PC-3 (cell line): Measurements from ENCODE around the gene ALG9. TPM values are rescaled to one million over a fixed set of nuclear protein-coding genes. Genes with fewer than 3 reads are reported as not detected.

ENCODE experiments used
- ATAC-seq: fragments of 200-7000 bp; cut with Tn5 transposase; 2 replicates; pipeline ENCODE4 v1.9.1; 2020; ENCODE audit warnings: mild to moderate bottlenecking, moderate library complexity
- BruUV-seq: library from RNA; stranded (reverse); fragments of 400-500 nt; replicated peaks from 2 replicates; lab custom pipeline; 2021; lab: Mats Ljungman, UMichigan
- CTCF ChIA-PET: fragments of 300-600 bp; sonication (Branson Sonifier 250); formaldehyde crosslinking; loops from one replicate; lab custom pipeline; 2022; ENCODE audit warnings: antibody characterized with exemption; lab: Charles Lee
- POLR2A ChIA-PET: fragments of 300-600 bp; sonication (Branson Sonifier 250); formaldehyde crosslinking; loops from one replicate; lab custom pipeline; 2022; ENCODE audit warnings: antibody characterized with exemption; ENCODE audit not compliant: unreplicated experiment; lab: Charles Lee
- DNase-seq: peaks from one replicate; pipeline ENCODE4 v3.0.0-alpha.2; 2015
- H2AFZ ChIP-seq: fragments of 300-600 bp; sonication (generic); 2 replicates; pipeline ENCODE4 v1.6.0; 2016; ENCODE audit warnings: antibody characterized with exemption, low read length
- H3F3A ChIP-seq: fragments of 300-600 bp; sonication (generic); one replicate; pipeline ENCODE4 v1.6.0; 2017; ENCODE audit warnings: antibody characterized with exemption, low read length, control low read depth, mild to moderate bottlenecking; ENCODE audit not compliant: unreplicated experiment
- H3K27ac ChIP-seq: fragments of 300-600 bp; sonication (generic); 2 replicates; pipeline ENCODE4 v1.5.1; 2016; ENCODE audit warnings: mild to moderate bottlenecking, low read length
- H3K27me3 ChIP-seq: fragments of 300-600 bp; sonication (generic); 2 replicates; pipeline ENCODE4 v1.6.1; 2016; ENCODE audit warnings: low read length, mixed read lengths
- H3K36me3 ChIP-seq: fragments of 300-600 bp; sonication (generic); 2 replicates; pipeline ENCODE4 v1.6.1; 2016; ENCODE audit warnings: low read depth, mixed run types, low read length, mixed read lengths
- H3K4me1 ChIP-seq: fragments of 300-600 bp; sonication (generic); 2 replicates; pipeline ENCODE4 v1.5.1; 2016; ENCODE audit warnings: low read length; ENCODE audit not compliant: insufficient read depth
- H3K4me2 ChIP-seq: fragments of 300-600 bp; sonication (generic); 2 replicates; pipeline ENCODE4 v1.6.0; 2016; ENCODE audit warnings: low read length
- H3K4me3 ChIP-seq: fragments of 300-600 bp; sonication (generic); 2 replicates; pipeline ENCODE4 v1.5.1; 2016; ENCODE audit warnings: mild to moderate bottlenecking, low read length, mixed read lengths
- H3K79me2 ChIP-seq: fragments of 300-600 bp; sonication (generic); 2 replicates; pipeline ENCODE4 v1.6.1; 2017; ENCODE audit warnings: low read length, mixed read lengths
- H3K9ac ChIP-seq: fragments of 300-600 bp; sonication (generic); 2 replicates; pipeline ENCODE4 v1.6.0; 2016; ENCODE audit warnings: mild to moderate bottlenecking, low read length
- H3K9me2 ChIP-seq: fragments of 300-600 bp; sonication (generic); replicated peaks from 2 replicates; pipeline ENCODE4 v1.6.1; 2016; ENCODE audit warnings: mixed run types, low read length, mixed read lengths
- H3K9me3 ChIP-seq: fragments of 300-600 bp; sonication (generic); 2 replicates; pipeline ENCODE4 v1.6.1; 2016; ENCODE audit warnings: low read length, mixed read lengths
- H4K20me1 ChIP-seq: fragments of 300-600 bp; sonication (generic); 2 replicates; pipeline ENCODE4 v1.6.1; 2016; ENCODE audit warnings: low read length, mixed read lengths
- EZH2 ChIP-seq: fragments of 300-600 bp; sonication (generic); IDR thresholded peaks from one replicate; pipeline ENCODE4 v1.6.1; 2017; ENCODE audit warnings: antibody characterized with exemption, mild to moderate bottlenecking, low read length; ENCODE audit not compliant: unreplicated experiment
- EZH2phosphoT487 ChIP-seq: fragments of 300-600 bp; sonication (generic); IDR thresholded peaks from 2 replicates; pipeline ENCODE4 v1.6.1; 2018; ENCODE audit warnings: mild to moderate bottlenecking, antibody characterized with exemption, low read length, borderline replicate concordance
- intact Hi-C: fragments of 100-400 bp; cut with micrococcal nuclease; formaldehyde crosslinking; loops from 2 replicates; pipeline ENCODE4 v1.9.0; 2023
- total RNA-seq: library from RNA; depleted of rRNA; stranded (reverse); fragments of >200 nt; gene quantifications from 2 replicates; pipeline ENCODE4 v1.2.3, GENCODE V29; 2014
- TF ChIP-seq, protein P1 (sequence below): fragments of 300-600 bp; sonication (generic); conservative IDR thresholded peaks from 2 replicates; pipeline ENCODE4 v1.5.1; 2017; ENCODE audit warnings: antibody characterized with exemption, low read depth, mild to moderate bottlenecking, low read length

The ALG9 gene
- total RNA-seq, 1 experiment from 2014 or later = 34.3 TPM

DNA sequence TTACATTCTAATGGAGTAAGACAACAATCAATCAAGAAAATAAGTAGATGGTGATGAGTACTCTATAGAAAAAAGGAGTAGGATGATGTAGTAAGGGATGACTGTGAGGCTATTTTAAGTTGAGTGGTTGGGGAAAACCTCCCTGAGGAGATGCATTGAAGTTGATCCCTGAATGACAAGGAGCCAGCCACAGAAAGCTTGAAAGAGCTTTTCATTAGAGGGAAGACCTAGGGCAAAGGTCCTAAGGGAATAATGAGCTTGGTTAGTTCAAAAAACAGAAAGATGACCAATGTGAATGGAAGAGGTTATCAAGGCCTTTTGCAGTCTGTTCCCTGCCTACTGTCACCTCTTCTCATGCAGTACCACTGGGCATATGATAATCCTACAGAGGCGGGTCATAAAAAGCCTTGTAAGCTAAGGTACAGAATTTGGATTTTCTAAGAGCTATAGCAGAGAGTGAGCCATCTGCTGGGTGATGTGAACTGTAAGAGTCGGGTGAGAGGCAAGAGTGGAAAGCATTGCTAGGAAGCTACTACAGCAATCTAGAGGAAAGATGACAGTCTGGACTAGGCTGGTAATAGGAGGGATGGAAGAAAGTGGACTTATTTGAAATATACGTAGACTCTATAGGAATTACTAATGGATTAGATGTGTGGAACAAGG is 108.3 kb downstream of the ALG9 start:
- H3K4me1 ChIP-seq = peaks cover 18% of the 10 kb centered on the region
- H3K9me2 ChIP-seq = no peaks in the 10 kb centered on the region
- TF ChIP-seq, protein P1, sequence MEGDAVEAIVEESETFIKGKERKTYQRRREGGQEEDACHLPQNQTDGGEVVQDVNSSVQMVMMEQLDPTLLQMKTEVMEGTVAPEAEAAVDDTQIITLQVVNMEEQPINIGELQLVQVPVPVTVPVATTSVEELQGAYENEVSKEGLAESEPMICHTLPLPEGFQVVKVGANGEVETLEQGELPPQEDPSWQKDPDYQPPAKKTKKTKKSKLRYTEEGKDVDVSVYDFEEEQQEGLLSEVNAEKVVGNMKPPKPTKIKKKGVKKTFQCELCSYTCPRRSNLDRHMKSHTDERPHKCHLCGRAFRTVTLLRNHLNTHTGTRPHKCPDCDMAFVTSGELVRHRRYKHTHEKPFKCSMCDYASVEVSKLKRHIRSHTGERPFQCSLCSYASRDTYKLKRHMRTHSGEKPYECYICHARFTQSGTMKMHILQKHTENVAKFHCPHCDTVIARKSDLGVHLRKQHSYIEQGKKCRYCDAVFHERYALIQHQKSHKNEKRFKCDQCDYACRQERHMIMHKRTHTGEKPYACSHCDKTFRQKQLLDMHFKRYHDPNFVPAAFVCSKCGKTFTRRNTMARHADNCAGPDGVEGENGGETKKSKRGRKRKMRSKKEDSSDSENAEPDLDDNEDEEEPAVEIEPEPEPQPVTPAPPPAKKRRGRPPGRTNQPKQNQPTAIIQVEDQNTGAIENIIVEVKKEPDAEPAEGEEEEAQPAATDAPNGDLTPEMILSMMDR = 0 out of 2 replicates have a peak, but pooled peaks have one; percentile 21
- TF ChIP-seq EZH2phosphoT487 = no peak
- no peak for TF ChIP-seq EZH2
- ATAC-seq (no peak), DNase-seq (peak; percentile 21)
- no peak overlapping the region for H3K4me3 ChIP-seq
- no peak overlapping the region for H3K4me2 ChIP-seq
- peaks cover 42% of the 10 kb centered on the region for H3K79me2 ChIP-seq
- no peak overlapping the region for H3K27ac ChIP-seq
- BruUV-seq = no TSS peak
- no peak overlapping the region for H3K9ac ChIP-seq
- POLR2A ChIA-PET = no interaction called here
- H3K9me3 ChIP-seq = no peaks in the 10 kb centered on the region
- intact Hi-C loops = no loop called here
- no peaks in the 10 kb centered on the region for H3F3A ChIP-seq
- no peak overlapping the region for H2AFZ ChIP-seq
- CTCF ChIA-PET = interaction anchor here (0.6 kb wide), 1 partner anchor 45 kb away, joined by 3 read pairs; no protein-coding TSS in a partner anchor
- no peaks in the 10 kb centered on the region for H3K27me3 ChIP-seq
- peaks cover 45% of the 10 kb centered on the region for H3K36me3 ChIP-seq
- 0 out of 2 replicates have a peak, but pooled peaks cover 5% of the 10 kb centered on the region for H4K20me1 ChIP-seq

DNA sequence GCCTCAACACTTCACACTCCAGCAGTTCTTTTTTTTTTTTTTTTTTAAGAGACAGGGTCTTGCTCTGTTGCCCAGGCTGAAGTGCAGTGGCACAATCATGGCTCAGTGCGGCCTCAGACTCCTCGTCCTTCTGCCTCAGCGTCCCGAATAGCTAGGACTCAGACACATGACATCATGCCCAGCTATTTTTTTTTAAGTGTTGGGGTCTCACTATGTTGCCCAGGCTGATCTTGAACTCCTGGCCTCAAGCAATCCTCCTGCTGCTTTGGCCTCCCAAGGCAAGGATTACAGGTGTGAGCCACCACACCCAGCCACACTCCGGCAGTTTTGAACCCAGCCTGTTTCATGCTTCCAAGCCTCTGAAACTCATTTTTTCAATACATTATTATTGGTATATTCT is 108.9 kb downstream of the ALG9 start:
- Histone ChIP-seq H3K27me3 (no peaks in the 10 kb centered on the region), H2AFZ (no peak overlapping the region), H3K36me3 (peaks cover 45% of the 10 kb centered on the region), H3K9me2 (no peaks in the 10 kb centered on the region), H3F3A (no peaks in the 10 kb centered on the region), H3K4me1 (peaks cover 18% of the 10 kb centered on the region), H4K20me1 (0 out of 2 replicates have a peak, but pooled peaks cover 5% of the 10 kb centered on the region), H3K9me3 (no peaks in the 10 kb centered on the region), H3K4me3 (no peak overlapping the region), H3K9ac (no peak overlapping the region), H3K27ac (no peak overlapping the region), H3K4me2 (no peak overlapping the region), H3K79me2 (peaks cover 42% of the 10 kb centered on the region)
- DNase-seq = no peak
- no TSS peak for BruUV-seq
- TF ChIP-seq EZH2phosphoT487 (no peak), EZH2 (no peak)
- TF ChIP-seq, protein P1 = no peak
- ChIA-PET CTCF (interaction anchor here (0.6 kb wide), 1 partner anchor 45 kb away, joined by 3 read pairs; no protein-coding TSS in a partner anchor), POLR2A (no interaction called here)
- intact Hi-C loops = no loop called here
- no peak for ATAC-seq

DNA sequence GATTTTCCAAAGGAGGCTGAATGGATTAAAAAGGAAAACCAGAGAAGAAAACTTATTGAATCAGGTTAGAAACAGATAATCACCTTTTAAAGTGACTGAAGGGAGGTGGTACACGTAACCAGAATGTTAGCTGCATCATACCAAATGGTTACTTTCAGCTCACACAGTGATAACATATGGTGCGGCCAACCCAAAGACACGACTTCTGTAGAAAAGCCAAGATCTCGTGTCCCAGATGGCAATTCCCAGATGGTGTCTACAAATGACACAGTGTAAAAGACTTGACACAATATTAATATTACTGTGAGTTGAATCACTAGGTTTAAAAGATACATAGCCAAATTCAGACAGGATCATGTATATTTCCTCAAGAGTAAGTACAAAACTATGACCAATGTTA is 110.3 kb downstream of the ALG9 start:
- Histone ChIP-seq H3K4me3 (no peak overlapping the region), H3K4me1 (peaks cover 10% of the 10 kb centered on the region), H3K36me3 (peaks cover 48% of the 10 kb centered on the region), H4K20me1 (0 out of 2 replicates have a peak, but pooled peaks cover 5% of the 10 kb centered on the region), H2AFZ (no peak overlapping the region), H3K27me3 (no peaks in the 10 kb centered on the region), H3K9ac (no peak overlapping the region), H3K9me3 (no peaks in the 10 kb centered on the region), H3K9me2 (no peaks in the 10 kb centered on the region), H3K27ac (no peak overlapping the region), H3K4me2 (no peak overlapping the region), H3F3A (no peaks in the 10 kb centered on the region), H3K79me2 (peaks cover 41% of the 10 kb centered on the region)
- POLR2A ChIA-PET = no interaction called here
- TF ChIP-seq EZH2 = no peak
- TF ChIP-seq EZH2phosphoT487 = no peak
- TF ChIP-seq, protein P1 = no peak
- BruUV-seq = no TSS peak
- intact Hi-C loops = no loop called here
- DNase-seq (no peak), ATAC-seq (no peak)
- CTCF ChIA-PET = no interaction called here
